ENCODE results near the gene IFT52.
A peak's percentile ranks its signal among the peaks of the same experiment; 100 is the strongest.
"Not testable (repeated sequence)": the region's sequence is repeated elsewhere in the genome, so short reads cannot be mapped to it uniquely, and the experiment has no call there.

The IFT52 gene

DNA sequence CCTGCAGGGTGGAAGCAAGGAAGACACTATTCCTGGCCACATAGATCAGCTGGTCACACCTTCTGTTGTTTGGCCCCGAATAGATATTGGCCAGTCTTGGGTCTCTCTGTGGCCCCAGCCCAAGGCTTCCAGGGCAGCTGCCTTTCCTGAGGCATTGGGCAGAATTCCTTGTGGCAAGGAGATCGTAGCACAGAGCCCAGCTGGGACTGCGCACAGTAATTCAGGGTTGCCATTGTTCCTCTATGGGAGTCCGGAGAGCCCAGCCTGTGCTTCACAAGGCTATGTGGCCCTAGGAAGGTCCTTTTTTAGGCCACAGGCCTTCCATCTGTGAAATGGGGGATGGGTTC, 25.0 kb upstream of the IFT52 start:
- DNase-seq, result peak in 15 of 58 donors; percentile 5 to 47 (median 23)

DNA sequence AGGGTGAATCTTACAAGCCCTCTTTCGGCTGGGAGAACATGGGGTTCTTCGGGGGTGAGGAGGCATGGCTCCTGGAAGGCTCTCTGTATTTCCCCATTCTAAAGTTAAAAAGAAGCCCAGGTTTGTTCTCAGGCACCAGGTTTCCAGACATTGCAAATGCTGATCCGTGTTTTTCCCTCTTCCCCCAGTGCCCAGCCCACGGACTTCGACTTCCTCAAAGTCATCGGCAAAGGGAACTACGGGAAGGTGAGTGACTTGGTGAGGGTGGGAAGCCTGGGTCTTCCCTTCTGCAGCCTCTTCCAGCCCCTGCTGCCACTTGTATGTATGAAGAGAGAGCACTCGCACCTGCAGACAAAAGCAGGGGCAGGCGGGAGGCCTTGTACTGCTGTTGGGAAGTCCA, 23.3 kb upstream of the IFT52 start:
- DNase-seq, result no peak

DNA sequence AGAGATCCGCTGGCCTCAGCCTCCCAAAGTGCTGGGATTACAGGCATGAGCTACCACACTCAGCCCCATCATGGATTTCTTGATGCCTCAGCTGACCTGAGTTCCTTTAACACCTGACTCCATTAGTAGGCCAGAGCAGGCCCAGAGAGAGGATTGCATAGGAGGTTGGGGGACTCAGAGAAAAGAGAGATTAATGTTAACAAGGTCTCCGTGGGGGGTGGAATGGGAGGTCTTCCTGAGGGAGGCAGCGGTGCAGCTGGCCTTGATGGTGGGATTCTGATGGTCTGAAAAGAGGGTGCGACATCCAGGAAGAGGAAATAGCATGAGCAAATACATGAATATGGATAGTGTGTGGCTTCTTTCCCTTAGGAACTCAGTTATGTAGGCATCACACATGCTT, 22.0 kb upstream of the IFT52 start:
- DNase-seq, result no peak

DNA sequence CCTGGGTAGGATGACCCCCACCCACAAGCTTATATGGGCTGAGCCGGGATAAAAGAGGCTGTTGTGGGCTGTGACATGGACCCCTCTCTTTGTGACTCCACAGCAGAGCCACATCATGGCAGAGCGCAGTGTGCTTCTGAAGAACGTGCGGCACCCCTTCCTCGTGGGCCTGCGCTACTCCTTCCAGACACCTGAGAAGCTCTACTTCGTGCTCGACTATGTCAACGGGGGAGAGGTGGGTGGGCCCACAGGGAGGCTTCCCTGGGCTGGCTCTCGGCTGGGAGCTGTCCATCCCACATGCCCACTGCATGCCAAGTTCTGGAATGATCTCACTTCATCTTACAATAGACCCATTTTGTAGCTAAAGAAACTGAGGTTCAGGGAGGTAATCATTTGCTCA, 21.5 kb upstream of the IFT52 start:
- no peak for DNase-seq

DNA sequence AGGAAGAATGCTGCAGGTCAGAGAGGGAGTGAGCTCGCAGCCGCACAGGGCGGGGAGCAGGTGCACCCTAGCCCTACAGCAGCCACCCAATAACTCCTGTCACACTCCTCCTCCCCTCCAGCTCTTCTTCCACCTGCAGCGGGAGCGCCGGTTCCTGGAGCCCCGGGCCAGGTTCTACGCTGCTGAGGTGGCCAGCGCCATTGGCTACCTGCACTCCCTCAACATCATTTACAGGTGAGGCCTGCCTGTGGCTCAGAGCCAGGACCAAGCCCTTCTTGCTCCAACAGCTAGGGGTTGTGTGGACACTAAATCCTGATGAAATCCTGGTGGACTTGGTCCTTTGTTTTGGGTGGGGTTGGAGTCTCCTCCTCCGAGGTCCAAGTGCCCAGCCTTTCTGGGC, 20.2 kb upstream of the IFT52 start:
- DNase-seq, result no peak

DNA sequence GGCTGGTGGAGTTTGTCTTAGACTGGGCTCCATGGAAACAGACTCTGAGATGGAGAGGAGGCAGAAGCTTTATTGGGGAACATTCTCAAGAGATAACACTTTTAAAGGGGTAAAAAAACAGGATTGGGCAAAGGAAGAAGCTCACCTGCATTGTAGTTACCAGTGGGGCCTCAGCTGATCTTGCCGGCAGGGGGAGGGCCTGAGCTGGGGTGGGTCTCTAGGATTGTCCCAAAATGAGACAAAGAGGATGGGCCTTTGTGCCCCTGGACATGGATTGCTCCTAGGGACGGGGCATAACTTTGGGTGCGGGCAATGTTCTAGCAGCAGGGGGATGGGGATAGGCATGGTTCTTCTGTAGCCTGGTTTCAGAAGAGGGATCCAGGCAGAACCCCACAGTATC, 19.4 kb upstream of the IFT52 start:
- DNase-seq, result no peak

DNA sequence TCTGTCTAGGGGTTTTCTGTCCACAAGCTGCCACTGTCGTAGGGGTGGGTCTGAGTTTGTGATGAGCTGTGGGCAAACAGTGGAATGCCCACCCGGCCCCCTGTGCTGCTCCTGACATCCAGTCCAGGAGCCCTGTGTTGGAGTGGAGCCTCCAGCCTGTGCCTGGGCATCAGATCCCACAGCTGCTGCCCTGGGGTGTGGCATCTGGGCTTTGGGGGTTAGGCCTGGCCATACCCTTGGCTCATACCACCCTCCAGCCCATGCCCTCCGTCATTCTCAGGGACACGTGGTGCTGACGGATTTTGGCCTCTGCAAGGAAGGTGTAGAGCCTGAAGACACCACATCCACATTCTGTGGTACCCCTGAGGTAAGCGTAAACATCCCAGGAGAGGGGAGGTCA, 19.0 kb upstream of the IFT52 start:
- DNase-seq, result no peak

DNA sequence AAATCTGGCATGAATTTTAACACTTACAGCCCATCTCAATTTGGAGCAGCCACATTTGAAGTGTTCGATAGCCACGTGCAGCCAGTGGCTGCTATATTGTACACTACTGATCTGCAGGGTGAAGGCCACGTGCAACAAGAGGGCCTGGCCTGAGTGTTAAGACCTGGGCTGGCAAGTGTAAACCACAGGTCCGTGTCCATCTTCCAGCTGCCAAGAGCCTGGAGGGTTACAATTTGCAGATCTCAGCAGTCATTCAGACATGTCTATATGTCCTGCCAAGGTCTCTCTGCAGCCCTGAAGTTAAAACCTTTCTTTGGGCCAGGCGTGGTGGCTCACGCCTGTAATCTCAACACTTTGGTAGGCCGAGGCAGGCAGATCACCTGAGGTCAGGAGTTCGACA, 17.8 kb upstream of the IFT52 start:
- no peak for DNase-seq

DNA sequence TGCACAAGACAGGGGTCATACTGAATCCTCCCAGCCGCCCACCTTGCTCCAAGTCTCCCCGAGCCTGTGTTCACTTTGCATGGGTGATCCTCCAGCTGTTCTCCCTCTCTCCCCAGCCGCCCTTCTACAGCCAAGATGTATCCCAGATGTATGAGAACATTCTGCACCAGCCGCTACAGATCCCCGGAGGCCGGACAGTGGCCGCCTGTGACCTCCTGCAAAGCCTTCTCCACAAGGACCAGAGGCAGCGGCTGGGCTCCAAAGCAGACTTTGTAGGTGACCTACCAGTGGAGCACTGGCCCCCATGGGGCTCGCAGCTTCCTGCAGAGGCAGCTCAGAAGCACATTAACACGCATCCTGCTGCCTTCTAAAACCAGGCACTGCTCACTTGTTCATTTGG, 14.6 kb upstream of the IFT52 start:
- no peak for DNase-seq

DNA sequence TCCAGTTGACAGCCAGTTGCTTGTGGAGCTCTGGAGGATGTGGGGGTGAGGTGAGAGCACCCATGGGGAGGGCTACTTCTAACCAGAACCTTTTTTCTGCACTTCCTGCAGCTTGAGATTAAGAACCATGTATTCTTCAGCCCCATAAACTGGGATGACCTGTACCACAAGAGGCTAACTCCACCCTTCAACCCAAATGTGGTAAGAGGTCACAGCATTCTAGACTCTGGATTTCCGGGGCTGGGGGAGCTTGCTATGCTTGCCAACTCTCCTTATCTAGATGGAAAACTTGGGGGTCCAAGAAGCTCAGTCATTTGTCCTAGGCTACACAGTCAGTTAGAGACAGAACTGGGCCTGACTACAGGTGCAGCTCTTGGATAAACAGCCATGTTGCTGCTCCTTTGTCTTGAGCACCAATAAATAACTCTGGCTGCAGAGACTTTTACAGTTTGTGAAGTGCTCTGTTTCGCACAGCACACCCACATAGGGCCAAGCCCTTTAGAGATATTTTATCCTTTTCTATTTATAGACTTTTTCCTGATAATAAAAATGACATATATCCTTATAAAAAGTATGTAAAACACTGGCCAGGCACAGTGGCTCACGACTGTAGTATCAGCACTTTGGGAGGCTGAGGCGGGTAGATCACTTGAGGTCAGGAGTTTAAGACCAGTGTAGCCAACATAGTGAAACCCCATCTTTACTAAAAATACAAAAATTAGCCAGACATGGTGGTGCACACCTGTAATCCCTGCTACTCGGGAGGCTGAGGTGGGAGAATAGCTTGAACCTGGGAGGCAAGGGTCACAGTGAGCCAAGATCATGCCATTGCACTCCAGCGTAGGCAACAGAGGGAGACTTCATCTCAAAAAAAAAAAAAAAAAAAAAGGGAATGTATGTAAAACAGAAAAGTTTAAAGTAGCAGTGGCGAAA, 10.6 kb upstream of the IFT52 start:
- no peak for DNase-seq

DNA sequence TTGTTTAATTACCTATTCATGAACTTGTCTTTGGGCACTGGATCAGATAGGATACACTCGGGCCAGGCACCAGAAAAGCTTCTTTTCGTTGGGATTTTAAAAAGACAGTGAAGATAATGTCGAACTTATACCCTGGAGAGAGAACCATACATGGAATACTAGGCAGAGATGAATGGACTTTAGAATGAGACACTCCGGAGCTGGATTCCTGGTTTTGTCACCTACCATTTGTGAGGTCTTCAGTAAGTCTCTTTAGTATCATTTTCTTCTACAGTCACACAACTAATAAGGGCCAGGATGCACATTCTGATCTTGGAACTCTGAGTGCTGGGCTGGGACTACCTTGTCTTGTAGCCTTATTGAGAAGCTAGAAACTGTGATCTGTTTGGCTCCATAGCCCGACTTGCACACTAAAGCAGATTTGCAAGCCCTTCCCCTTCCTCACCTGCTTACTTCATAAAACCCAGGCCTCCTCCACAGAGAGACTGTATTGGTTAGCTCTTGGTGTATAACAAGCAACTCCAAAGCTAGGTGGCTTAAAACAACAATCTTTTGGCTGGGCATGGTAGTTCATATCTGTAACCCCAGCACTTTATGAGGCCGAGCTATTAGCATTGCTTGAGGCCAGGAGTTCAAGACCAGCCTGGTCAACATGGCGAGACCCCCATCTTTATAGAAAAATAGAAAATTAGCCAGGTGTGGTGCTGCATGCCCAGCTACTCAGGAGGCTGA, 7.4 kb upstream of the IFT52 start:
- no peak for DNase-seq

DNA sequence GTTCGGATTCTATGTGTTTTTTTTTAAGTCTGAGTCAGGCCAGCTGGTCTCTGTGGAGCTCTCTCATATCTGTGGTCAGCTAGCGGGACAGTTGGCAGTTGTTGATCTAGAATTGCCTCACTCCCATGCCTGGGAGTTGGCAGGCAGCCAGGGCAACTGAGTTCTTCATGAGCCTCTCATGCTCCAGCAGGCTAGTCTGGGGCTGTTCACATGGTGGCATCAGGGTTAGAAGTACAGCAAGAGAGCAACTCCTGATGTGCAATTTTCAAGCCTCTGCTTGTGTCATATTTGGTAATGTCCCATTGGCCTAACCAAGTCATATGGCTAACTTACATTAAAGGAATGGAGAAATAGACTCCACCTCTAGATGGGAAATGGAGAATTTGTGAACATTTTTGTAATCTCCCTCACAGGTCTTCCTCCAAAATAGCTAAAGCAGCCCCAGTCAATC, 6.7 kb upstream of the IFT52 start:
- peak in 50 of 58 donors; percentile 3 to 95 (median 45) for DNase-seq

DNA sequence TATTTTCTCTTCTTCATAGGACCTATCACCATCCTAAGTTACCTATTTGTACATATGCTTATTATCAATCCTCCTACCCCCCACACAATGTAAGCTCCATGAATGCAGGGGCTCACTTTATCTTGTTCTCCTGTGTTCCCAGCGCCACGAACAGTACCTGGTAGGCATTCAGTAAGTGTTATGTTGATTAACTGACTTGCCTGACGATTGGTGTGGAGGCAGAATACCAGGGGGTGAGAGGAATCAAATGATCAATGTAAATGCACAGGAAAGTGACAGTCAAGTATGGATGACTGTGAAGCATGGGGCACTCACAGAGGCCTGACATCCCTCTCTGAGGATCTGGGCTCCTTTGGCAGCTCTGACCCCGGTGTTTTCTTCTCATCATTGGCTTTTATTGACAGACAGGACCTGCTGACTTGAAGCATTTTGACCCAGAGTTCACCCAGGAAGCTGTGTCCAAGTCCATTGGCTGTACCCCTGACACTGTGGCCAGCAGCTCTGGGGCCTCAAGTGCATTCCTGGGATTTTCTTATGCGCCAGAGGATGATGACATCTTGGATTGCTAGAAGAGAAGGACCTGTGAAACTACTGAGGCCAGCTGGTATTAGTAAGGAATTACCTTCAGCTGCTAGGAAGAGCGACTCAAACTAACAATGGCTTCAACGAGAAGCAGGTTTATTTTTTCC, 6.1 kb upstream of the IFT52 start:
- no peak for DNase-seq

DNA sequence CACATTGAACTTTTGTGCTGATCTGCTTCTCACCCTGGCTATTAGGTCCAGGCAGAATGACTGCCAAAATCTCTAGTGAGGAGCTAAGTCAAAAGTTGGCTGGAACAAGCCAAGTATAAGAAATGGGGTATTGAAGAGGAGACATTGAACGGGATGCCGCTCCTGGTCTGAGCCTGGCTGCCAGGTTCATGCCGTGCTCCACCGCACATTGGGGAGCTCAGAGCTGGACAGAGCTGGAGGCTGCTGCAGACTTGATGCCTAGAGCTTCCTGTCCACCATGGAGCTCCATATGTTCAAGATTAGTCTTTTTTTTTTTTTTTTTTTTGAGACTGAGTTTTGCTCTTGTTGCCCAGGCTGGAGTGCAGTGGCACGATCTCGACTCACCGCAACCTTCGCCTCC, 4.1 kb upstream of the IFT52 start:
- DNase-seq, result peak in 5 of 58 donors; percentile 9 to 38 (median 11)

DNA sequence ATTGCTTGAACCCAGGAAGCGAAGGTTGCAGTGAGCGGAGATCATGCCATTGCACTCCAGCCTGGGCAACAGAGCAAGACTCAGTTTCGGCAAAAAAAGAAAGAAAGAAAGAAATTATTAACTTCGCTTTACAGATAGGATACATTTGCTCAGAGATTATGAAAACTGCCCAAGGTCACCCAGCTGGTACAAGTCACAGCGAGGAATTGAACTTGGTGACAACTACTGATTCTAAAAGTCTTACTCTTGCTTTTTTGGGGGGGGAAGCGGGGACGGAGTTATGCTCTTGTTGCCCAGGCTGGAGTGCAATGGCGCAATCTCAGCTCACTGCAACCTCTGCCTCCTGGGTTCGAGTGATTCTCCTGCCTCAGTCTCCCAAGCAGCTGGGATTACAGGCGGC, 2.2 kb upstream of the IFT52 start:
- not testable (repeated sequence) for DNase-seq

DNA sequence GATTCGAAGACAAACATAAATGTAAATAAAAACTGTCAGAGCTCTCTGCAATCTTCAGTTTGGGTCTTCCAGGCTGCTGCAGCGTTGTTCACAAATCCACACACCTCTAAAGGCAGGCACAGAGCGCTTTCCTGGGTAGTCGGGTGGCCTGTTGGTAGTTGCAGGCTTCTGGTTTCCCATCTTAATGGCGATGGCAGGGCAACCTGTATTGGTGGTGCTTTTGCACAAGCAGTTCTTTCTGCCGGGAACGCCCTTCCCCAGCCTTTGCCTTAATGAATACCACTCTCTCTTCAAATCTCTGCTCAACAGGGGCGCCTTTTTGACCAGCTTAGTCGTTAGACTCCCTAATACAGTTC, 723 bp upstream of the IFT52 start:
- DNase-seq, result peak in 19 of 58 donors; percentile 18 to 65 (median 42)

DNA sequence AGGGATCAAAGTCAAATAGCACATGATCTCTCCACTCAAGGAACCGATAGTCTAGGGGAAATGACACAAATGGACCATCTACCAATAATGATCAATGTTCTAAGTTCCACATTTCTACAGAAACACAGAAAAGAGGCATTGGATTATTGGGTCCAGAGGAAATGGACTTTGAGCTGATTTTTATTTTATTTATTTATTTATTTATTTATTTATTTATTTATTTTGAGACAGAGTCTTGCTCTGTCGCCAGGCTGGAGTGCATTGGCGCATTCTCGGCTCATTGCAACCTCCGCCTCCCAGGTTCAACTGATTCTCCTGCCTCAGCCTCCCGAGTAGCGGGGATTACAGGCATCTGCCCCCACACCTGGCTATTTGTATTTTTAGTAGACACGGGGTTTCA, 11.2 kb downstream of the IFT52 start:
- not testable (repeated sequence) for DNase-seq

DNA sequence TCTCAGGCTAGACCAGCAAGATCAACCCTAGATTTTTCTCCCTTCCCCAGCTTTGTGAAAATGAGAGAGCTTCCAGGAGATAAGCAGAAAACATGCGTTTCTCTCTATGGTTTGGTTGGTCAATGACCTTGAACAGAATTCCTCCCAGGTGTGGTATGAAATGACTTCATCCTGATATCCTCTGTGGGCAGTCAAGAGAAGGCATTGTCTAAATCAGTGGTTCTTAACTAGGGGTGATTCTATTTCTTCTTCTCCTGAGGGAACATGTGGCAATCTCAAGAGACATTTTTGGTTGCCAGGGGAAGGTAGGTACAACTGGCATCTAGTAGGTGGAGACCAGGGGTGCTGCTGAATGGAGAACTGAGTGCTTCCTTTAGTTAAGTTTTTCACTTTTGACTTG, 12.4 kb downstream of the IFT52 start:
- DNase-seq, result no peak

DNA sequence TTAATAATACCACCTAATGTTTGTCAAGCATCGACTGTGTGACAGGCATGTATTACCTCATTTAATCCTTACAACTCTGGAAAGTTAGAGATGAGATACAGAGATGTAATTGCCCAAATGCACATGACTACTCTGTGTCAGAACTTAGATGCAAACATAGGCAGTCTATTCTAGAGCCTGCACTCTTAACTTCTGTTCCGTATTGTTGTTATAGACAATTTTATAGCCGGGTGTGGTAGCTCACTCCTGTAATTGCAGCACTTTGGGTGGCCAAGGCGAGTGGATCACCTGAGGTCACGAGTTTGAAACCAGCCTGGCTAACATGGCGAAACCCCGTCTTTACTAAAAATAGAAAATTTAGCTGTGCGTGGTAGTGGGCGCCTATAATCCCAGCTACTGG, 15.0 kb downstream of the IFT52 start:
- no peak for DNase-seq

DNA sequence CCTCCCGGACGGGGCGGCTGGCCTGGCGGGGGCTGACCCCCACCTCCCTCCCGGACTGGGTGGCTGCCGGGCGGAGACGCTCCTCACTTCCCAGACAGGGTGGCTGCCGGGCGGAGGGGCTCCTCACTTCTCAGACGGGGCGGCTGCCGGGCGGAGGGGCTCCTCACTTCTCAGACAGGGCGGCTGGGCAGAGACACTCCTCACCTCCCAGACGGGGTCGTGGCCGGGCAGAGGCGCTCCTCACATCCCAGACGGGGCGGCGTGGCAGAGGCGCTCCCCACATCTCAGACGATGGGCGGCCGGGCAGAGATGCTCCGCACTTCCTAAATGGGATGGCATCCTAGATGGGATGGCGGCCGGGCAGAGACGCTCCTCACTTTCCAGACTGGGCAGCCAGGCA, 16.5 kb downstream of the IFT52 start:
- not testable (repeated sequence) for DNase-seq

DNA sequence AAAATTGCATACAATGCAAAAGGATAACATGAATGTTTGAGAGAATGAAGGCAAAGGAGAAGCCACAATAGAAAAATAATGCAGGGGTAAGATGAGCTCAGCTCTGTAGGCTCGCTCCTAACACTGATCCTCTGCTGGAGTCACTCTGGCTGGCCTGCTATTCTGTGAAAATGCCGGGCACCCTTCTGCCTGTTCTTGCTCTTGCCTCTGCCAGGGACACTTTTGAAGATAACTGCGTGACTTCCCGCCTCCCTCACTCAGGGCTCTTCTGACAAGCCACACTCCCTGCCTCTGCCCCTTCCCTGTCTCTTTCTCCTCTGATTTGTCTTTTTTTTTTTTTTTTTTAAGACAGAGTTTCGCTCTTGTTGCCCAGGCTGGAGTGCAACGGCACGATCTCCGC, 40.9 kb downstream of the IFT52 start:
- no peak for DNase-seq

DNA sequence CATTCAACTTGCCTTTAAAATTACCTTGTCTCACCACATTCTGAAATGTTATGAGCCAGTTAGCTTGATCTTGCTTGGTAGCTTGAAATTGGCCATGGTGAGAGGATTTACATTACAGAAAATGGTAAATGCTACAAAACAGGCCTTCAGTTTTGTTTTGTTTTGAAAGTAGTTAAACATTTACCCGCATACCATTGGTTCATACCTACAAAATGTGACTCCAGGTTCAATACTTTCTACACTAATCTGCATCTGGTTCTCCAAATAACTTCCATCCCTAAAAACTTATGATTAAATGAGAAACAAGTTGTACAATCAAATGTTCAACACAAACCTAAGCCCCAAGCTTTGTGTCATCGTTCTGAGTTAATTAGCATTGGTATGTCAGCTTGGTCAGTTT, 45.7 kb downstream of the IFT52 start:
- no peak for DNase-seq

Data from anterior cingulate cortex (tissue), 58 donors.